Smooth muscle cell (in vitro differentiated cells): ENCODE results near the gene RBM11. TPM values are rescaled to one million over a fixed set of nuclear protein-coding genes. Genes with fewer than 3 reads are reported as not detected.

ENCODE experiments used
- DNase-seq: peaks from one replicate; lab custom pipeline; 2025; ENCODE audit not compliant: unreplicated experiment; lab: John Stamatoyannopoulos, UW
- H2AFZ ChIP-seq: fragments of 200-600 bp; sonication (generic); 2 replicates; pipeline ENCODE4 v1.6.0; 2016; ENCODE audit warnings: antibody characterized with exemption, low read depth, mild to moderate bottlenecking
- H3F3A ChIP-seq: fragments of 200-600 bp; sonication (generic); 2 replicates; pipeline ENCODE4 v1.6.0; 2017; ENCODE audit warnings: antibody characterized with exemption, low read depth
- H3K27ac ChIP-seq: fragments of 200-600 bp; sonication (generic); 2 replicates; pipeline ENCODE4 v1.5.1; 2016; ENCODE audit warnings: low read depth, mild to moderate bottlenecking
- H3K27me3 ChIP-seq: fragments of 200-600 bp; sonication (generic); 2 replicates; pipeline ENCODE4 v1.6.1; 2016; ENCODE audit warnings: low read depth, mild to moderate bottlenecking
- H3K36me3 ChIP-seq: fragments of 200-600 bp; sonication (generic); 2 replicates; pipeline ENCODE4 v1.5.1; 2016; ENCODE audit warnings: low read depth
- H3K4me1 ChIP-seq: fragments of 200-600 bp; sonication (generic); 2 replicates; pipeline ENCODE4 v1.5.1; 2016; ENCODE audit warnings: low read depth
- H3K4me2 ChIP-seq: fragments of 200-600 bp; sonication (generic); 2 replicates; pipeline ENCODE4 v1.6.0; 2016; ENCODE audit warnings: mild to moderate bottlenecking
- H3K4me3 ChIP-seq: fragments of 200-600 bp; sonication (generic); 2 replicates; pipeline ENCODE4 v1.5.1; 2016; ENCODE audit warnings: mild to moderate bottlenecking
- H3K79me2 ChIP-seq: fragments of 200-600 bp; sonication (generic); 2 replicates; pipeline ENCODE4 v1.6.0; 2016; ENCODE audit warnings: low read depth, mild to moderate bottlenecking
- H3K9ac ChIP-seq: fragments of 200-600 bp; sonication (generic); 2 replicates; pipeline ENCODE4 v1.6.0; 2016; ENCODE audit warnings: low read depth
- H3K9me3 ChIP-seq: fragments of 200-600 bp; sonication (generic); replicated peaks from 2 replicates; pipeline ENCODE4 v1.5.1; 2016; ENCODE audit warnings: low read depth
- H4K20me1 ChIP-seq: fragments of 200-600 bp; sonication (generic); 2 replicates; pipeline ENCODE4 v1.6.0; 2016; ENCODE audit warnings: low read depth
- CTCF ChIP-seq: fragments of 200-600 bp; sonication (generic); IDR thresholded peaks from 2 replicates; pipeline ENCODE4 v1.5.1; 2017; ENCODE audit warnings: borderline replicate concordance, mild to moderate bottlenecking, antibody characterized with exemption; ENCODE audit not compliant: insufficient read depth, poor library complexity, severe bottlenecking
- WGBS: methylation state at CpG from one replicate; pipeline ENCODE4 v1.1.7; 2016; ENCODE audit warnings: low lambda C conversion rate; 5-methylcytosine and 5-hydroxymethylcytosine counted together
- polyA plus RNA-seq: library from polyadenylated mRNA; unstranded; fragments of >200 nt; fragmentation: Nextera tagmentation; extraction: Ambion mirVana; gene quantifications from 2 replicates; pipeline ENCODE4 v1.2.1, GENCODE V29; 2016
- total RNA-seq: library from RNA; depleted of rRNA; stranded (reverse); fragments of >200 nt; gene quantifications from 2 replicates; pipeline ENCODE4 v1.2.3, GENCODE V29; 2014

RBM11 gene
- total and polyA plus RNA-seq, 2 experiments from 2014 or later = 1.00 to 1.9 TPM

GRCh38 chr21:14265023-14265422 is 49.1 kb downstream of the RBM11 start:
- Histone ChIP-seq H3K4me2 (no peak overlapping the region), H3K79me2 (no peaks in the 10 kb centered on the region), H4K20me1 (no peaks in the 10 kb centered on the region), H3F3A (no peaks in the 10 kb centered on the region), H3K4me1 (no peaks in the 10 kb centered on the region), H3K36me3 (no peaks in the 10 kb centered on the region), H3K4me3 (no peak overlapping the region), H3K27me3 (no peaks in the 10 kb centered on the region), H3K27ac (no peak overlapping the region), H3K9me3 (no peaks in the 10 kb centered on the region), H3K9ac (no peak overlapping the region), H2AFZ (no peak overlapping the region)
- WGBS = 88% methylated on average over 2 of the region's 2 CpGs
- DNase-seq = no peak
- no peak for TF ChIP-seq CTCF

GRCh38 chr21:14267076-14267475 is 51.1 kb downstream of the RBM11 start:
- no peak overlapping the region for H3K9ac ChIP-seq
- no peaks in the 10 kb centered on the region for H3K36me3 ChIP-seq
- no peaks in the 10 kb centered on the region for H3F3A ChIP-seq
- no peaks in the 10 kb centered on the region for H3K79me2 ChIP-seq
- H3K4me3 ChIP-seq = no peak overlapping the region
- peaks cover 3% of the 10 kb centered on the region for H3K27me3 ChIP-seq
- no peaks in the 10 kb centered on the region for H3K9me3 ChIP-seq
- no peak for DNase-seq
- H3K4me2 ChIP-seq = no peak overlapping the region
- no peak for TF ChIP-seq CTCF
- H3K4me1 ChIP-seq = no peaks in the 10 kb centered on the region
- H4K20me1 ChIP-seq = no peaks in the 10 kb centered on the region
- H2AFZ ChIP-seq = no peak overlapping the region
- H3K27ac ChIP-seq = no peak overlapping the region

DNA sequence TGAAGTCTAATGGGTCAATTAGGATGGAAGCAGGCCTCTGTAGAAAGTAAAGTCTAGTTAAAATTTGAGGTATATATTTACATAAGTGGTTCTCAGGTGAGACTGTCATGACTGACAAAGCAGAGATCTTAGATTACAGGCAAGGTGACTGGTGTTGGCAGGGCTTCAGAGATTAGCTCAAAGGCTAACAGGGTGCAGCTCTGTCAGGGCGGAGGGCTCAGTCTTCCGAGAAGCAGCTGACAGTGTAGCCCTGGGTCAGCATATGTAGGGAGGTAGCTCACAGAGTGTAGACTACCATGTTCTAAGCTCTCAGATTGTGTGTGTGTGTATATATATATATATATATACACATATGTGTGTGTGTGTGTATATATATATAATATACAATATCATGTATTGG is 54.7 kb downstream of the RBM11 start:
- no peak overlapping the region for H3K27ac ChIP-seq
- no peak overlapping the region for H2AFZ ChIP-seq
- WGBS = 92% methylated on average over 2 of the region's 2 CpGs

More for the DNA sequence above, 54.7 kb downstream of the RBM11 start:
- no peak overlapping the region for H3K9ac ChIP-seq
- TF ChIP-seq CTCF = no peak
- H4K20me1 ChIP-seq = no peaks in the 10 kb centered on the region
- H3K27me3 ChIP-seq = peaks cover 22% of the 10 kb centered on the region
- H3K9me3 ChIP-seq = no peaks in the 10 kb centered on the region
- H3K36me3 ChIP-seq = no peaks in the 10 kb centered on the region
- no peak for DNase-seq
- H3K4me3 ChIP-seq = no peak overlapping the region
- H3K79me2 ChIP-seq = no peaks in the 10 kb centered on the region
- H3K4me1 ChIP-seq = no peaks in the 10 kb centered on the region
- H3F3A ChIP-seq = no peaks in the 10 kb centered on the region
- H3K4me2 ChIP-seq = no peak overlapping the region
